ENCODE measurements around the gene CD164. TPM values are rescaled to one million over a fixed set of nuclear protein-coding genes. Genes with fewer than 3 reads are reported as not detected.
"Not testable (repeated sequence)": the region's sequence is repeated elsewhere in the genome, so short reads cannot be mapped to it uniquely, and the experiment has no call there.

CD164 gene
- polyA plus RNA-seq, 1 donor: 538 TPM

DNA sequence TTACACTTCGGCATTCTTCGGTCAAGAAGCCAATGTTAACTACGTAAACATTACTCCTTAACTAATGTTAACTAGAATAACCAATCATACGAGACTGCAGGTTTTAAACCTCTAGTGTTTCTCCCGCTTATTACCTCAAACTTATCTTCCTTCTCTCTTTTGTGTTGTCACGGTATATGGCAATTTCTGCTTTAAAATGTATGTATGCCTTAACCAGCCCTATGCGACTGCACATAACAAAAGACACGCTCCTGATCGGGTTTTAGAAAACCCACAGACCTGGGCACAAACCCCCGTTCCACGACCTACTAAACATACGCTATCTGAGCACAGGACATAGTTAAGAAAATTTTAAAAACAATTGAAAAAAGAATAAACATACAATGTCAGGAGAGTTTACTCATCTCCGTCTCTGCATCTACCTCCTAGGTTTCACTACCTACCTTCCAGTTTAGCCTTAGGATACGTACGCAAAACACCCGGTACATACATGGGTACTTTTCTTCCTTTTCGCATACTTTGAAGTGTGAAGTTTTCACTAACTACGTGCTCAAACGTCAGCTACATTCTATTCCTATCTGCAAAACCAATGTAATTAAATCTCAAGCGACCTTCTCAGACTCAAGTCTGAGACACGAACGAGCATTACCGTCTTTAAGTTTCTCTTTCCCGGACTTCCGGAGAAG lies 1.1 kb downstream of the CD164 start:
- DNase-seq: peak; percentile 49

DNA sequence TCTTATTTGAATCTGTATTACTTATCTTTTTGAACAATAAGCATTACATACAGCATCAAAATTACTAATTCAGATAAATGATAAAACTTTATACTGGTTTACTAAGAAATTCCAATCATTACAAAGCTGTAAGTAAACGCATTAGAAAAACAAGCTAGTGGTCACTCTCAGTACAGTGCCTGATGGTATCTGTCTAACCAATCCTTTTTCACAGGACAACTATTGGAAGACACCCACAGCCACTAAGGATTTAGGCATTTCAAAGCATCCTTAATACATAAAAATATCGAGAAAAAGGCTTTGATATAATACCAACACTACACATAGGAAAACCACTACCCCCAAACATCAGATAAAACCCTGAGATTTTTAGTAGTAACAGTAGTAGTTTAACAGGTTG lies 2.6 kb downstream of the CD164 start:
- DNase-seq: no peak

DNA sequence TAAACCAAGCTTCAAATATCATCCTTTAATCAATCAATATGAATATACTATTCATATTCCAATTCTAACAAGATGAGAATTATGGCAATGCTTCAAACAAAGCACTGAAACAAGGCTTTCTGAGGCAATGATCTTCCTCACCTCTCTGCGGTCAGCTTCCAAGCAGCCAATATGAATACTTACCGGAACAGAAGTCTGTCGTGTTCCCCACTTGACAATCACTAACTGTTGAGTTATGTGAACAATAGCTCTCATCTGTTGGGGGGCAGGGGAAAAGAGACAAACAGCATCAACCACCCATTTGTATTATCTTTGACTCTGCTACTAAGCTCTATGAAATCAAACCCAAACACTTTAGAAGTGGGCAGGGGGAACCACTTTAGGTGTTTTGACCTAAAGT lies 4.5 kb downstream of the CD164 start:
- DNase-seq: no peak

DNA sequence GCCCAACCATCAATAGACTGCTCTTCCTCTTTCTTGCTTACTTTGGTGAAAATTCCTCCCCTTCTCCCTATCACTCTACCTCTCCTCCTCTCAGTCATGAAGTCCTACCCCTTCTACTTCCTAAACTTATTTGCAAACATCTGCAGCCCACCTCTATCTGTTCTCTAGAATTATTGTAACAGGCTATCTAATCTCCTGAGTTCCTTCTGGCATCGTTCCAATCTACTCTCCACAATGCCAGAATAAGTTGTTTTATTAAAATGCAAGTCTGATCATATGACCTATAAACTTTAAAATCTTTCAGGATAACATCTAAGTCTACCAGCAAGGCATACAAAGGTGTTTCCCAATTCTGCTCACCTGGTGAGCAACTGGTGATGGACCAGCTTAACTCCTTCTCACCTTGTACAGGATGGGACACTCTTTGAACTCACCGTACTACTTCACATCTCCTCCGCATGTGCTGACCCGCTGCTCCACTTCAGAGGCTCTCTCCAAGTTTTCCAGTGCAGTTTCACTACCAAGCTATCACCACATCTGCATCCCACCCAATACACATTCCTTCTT lies 7.9 kb downstream of the CD164 start:
- no peak for DNase-seq

DNA sequence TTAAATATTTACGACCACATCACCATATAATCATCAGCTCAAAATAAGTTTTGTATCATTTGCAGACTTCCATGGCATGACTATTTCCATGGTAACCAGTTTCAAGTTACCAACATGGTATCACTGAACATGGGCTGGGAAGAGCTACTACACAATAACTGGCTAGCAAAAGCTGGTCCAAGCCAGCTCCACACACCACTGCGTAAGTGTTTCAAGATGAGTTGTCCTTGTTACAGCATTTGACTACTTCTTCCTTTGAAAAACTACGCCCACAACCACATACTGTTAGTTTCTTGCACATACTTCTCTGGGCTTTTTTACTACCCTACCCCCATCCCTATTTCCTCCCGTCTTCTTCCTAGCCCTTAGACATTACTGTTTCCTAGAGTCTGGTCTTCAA lies 8.5 kb downstream of the CD164 start:
- no peak for DNase-seq

DNA sequence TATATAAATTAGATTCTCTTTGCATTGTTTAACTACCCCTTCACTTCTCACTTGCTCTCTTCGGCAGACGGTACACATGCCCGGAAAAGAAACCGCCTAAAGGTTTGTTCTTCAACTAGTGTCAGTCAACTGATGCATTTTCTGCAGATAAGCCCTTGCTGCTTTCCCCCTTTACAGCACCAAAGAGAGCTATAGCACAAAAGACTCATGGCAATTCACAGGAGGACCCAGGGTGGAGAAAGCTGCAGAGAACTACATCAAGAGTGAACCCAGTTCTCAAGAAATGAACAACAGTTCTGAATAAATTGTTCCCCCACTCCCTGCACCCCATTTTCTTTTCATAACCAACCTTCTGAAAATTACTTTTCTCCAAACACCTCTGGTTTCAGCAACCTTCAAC lies 8.9 kb downstream of the CD164 start:
- no peak for DNase-seq

DNA sequence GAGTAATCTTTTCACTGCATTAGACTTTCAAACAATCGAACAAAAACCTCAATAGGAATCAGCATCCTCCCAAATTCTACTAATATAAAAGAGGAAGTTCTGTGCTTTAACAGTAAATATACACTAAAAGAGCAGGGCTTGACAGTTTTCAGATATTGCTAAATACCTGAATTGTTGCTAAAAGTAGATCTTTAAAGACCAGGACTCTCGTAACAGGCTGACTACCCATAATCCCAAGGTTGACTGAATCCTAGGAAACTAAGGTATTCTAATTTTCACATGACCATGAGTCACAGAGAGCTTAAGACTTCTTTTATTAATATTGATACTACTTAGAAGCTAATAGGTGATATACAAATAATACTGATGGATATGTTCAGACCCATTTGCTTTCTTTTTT lies 10.1 kb downstream of the CD164 start:
- no peak for DNase-seq

DNA sequence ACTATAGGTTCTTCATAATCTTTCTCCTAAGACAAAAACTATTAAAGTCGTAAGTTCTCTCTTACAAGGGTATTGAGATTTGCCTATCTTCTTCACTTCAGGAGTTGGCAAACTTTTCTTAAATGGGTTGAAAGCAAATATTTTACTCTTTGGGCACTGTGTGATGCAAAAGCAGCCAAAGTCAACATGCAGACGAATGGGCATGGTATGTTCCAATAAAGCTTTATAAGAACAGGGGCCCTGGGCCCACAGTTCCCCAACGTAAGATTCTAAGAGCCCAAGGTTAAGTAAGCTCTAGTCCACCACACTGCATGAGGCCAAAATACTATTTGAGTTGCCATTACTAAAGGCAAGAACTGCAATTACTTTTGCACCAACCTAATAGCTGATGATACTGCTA lies 11.5 kb downstream of the CD164 start:
- DNase-seq: no peak

DNA sequence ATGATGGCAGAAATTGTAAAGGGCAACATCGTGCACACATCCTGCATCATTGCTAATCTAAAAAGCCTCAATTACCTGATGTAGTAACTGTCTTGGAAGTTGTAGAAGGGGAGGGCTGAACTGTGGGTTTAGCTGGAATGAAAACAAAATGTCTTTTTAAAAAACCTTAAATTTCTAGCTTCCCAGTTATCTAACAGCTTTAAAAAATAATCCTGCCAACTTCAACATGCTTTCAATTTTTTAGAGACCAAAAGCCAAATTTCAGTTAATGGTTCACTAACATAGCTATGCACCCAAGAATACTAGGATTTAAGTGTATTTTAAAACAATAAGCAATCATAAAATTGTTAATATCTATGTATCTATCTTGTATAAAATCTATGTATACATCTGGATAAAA lies 11.9 kb downstream of the CD164 start:
- no peak for DNase-seq

DNA sequence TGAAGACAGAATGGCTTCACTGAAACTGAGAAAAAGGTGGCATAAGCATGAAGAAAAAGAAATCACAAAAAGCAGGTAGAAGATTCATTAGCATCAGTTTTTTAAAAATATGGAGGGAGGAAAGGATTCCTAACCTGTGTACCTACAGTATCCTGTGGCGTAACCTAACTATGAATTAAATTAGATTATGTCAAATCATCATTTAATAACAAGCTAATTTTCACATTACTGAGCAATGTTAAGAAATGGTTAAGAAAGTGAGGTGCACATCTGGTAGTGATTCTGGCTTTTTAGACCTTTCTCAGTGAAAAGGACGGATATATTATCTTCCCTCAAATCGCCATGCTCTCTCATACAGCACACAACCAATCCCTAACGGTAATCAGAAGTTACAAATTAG lies 12.5 kb downstream of the CD164 start:
- no peak for DNase-seq

DNA sequence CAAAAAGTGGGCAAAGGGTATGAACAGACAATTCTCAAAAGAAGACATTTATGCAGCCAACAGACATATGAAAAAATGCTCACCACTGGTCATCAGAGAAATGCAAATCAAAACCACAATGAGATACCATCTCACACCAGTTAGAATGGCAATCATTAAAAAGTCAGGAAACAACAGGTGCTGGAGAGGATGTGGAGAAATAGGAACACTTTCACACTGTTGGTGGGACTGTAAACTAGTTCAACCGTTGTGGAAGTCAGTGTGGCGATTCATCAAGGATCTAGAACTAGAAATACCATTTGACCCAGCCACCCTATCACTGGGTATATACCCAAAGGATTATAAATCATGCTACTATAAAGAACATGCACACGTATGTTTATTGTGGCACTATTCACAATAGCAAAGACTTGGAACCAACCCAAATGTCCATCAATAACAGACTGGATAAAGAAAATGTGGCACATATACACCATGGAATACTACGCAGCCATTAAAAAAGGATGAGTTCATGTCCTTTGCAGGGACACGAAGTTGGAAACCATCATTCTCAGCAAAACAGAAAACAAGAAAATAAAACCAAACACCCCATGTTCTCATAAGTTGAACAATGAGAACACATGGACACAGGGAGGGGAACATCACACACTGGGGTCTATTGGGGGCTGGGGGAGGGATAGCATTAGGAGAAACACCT lies 17.7 kb downstream of the CD164 start:
- not testable (repeated sequence) for DNase-seq

DNA sequence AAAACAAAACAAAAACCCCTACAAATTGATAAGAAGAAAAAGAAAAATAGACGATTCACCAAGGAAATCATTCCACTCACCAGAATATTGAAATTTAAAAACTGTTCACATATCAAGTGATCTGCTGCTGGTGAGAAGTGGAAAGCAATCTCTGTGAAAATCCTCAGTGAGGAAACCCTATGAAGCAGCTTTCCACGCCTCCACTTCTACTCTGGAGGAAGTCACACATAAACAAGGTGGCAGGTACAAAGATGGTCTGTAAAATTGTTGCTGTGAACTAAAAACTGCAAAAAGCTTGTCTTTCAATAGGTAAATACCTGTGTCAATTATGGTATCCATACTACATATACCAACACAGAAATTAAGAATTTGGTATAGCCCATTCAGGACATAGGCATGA lies 18.5 kb downstream of the CD164 start:
- no peak for DNase-seq

DNA sequence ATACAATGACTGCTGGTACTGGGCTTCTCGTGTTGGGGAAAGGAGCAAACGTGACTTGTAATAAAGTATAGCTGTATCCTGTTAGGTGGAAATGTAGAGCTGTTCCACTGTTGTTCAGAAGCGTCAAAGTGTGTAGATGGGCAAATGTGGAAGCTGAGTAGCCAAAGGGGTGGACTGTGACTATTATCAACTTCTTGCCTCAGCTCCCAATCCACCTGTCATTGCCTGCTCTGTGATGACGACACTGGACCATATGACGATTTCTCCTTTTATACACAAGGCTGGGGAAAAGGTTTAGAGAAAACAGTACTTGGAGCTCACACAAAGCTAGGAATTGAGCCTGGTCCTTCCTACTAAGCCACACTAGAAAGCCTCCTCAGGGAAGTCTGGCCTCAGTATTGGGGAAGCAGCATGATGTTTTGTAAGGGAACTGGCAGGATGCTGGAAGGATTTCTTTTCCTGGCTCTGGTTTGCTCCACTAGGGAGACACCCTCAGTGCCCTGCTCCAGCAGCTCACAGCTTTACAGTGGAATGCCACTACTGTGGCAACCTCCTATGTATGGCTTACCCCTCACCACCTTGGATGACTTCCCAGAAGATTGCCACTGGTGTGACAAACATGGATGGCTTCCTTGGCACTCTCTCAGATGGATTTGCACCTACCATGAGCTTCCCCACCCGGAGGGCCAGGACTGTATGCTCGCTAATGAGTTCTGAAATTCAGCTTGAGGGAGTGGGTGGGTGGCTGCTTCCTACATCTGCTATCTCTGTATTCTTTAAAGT lies 20.0 kb downstream of the CD164 start:
- DNase-seq: no peak

DNA sequence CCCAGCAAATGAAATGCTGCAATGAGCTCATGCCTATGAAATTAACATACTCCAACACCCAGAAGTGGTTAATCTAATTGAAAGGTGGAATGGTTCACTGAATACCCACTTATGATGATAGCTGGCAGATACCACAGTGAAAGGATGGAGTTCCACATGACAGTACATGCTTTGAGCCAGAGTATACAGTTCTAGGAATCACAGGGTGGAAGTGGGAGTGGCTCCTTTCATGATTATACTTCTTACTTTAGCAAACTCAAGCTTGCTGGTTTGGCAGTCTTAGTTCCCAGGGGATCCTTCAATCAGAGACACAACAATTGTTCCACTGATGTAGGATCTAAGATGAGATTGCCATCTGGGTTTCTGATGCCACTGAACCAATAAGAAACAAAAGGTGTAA lies 21.5 kb downstream of the CD164 start:
- no peak for DNase-seq

DNA sequence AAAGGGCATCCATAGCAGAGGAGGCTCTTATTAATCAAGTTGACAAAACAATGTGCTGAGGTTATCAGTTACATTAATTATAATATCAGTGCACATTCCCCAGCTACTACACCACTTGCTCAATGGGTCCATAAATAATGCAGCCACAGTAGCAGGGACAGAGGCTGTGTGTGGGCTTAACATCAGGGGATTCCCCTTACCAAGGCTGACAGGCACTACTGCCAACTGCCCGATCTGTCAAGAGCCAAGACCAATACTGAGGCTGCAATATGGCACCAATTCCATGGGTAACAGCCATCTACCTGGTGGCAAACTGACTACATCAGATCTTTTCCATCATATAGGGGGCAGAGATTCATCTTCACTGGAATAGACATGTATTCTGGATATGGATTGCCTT lies 22.0 kb downstream of the CD164 start:
- DNase-seq: no peak

DNA sequence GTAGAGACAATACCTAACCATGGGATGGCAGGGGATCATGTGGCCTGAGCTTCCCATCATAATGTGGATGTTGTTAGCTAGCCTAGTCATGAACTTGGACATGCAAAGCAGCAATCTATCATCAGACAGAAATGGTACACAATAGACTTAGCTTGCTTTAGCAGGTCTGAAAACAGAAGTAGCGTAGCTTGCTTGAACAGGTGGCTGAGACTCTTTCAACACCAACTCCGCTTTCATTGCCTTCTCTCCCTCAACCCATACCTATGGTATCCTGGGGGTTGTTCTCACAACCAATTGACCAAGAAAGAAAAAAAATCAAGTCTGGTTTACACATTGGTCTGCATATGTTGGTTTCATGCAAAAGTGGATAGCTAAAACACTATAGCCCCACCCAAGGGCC lies 23.0 kb downstream of the CD164 start:
- no peak for DNase-seq

DNA sequence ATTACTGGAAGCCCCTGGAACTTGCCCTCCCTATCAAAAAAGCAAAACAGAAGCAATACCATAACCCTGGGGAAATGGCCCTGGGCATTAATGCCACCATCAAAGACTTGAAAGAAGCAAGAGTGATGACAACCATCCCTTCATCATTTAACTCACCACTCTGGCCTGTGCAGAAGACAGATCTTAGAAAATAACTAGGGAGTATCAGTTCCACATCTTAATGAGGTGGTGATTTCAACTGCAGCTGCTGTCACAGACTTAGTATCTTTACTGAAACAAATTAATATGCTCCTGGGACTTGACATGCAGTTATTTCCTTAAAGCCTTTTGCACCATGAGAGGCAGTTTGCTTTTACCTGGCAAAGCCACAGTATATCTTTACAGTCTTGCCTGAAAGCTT lies 24.1 kb downstream of the CD164 start:
- DNase-seq: no peak

DNA sequence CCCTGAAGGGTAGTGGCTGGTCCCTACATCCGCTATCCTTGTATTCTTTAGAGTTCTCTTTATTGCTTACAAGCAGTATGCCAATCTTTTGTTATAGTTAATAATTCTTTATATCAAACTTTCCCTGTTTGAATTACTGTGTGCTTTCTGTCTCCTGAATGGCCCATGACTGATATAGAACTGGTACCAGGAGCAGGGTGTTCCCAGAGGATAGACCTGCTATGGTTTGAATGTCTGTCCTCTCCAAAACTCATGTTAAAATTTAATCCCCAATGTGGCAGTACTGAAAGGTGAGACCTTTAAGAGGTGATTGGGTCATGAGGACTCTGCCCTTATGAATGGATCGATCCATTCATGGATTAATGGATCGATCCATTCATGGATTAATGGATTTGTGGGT lies 26.0 kb downstream of the CD164 start:
- no peak for DNase-seq

DNA sequence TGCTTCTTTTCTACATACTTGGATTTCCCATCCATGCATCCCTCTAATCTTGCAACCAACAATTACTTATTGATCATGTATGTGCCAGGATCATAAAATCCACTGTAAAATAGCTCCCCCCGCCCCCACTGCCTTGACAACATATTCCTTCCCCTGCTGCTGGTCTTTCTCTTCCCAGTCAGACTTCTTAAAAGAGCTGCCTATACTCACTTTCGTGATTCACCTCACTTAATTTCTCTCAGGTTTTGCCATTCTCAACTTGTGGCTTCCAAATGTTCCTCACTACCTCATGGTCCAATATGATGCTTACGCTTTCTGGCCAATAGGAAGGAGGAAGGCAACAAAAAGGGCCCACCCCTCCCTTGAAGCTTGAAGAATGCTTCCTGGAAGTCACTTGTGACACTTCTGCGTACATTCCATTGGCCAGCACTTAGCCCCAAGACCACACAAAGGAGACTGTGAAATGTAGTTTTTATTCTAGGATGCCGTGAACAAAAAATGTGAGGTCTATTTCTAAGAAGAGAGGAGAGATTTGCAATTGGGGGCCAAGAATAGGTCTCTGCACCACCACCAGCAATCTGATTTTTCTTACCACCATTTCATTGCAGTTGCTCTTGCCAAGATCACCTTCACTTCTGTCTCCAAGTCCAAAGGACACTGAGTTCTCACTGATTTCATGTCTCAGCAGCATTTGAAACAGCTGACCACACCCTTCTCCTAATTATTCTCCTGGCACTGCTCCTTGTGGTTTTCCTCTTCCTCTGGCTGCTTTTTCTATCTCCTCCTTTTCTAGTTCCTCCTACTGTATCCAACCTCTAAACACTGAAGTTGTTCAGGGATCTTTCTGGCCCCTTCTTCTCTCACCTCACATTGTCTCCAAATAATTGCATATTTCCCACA lies 30.8 kb downstream of the CD164 start:
- no peak for DNase-seq

DNA sequence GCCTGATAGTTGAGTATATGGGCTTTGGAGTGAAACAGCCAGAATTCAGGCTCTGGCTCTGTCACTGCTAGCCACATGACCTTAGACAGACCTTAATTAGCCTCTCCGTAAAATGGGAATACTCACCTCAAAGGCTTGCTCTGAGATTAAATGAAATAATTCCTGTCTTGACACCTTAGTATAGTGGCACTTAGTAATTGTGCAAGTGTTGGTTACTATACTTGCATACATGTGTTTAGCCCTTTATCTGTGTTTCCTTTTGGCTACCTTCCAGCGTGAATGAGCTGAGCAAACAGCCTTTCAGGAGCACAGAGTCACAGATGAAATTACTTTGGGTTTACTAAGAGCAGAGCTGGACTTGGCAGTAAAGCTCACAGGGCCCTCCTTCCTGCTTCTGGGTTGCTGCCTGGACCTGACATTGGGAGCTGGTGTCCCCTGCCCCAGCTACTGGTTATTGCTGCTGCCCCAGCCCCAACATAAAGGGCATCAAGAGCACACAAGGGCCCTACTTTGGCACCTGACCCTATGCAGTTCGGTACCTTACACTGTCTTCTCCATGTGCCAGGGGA lies 32.8 kb downstream of the CD164 start:
- no peak for DNase-seq

DNA sequence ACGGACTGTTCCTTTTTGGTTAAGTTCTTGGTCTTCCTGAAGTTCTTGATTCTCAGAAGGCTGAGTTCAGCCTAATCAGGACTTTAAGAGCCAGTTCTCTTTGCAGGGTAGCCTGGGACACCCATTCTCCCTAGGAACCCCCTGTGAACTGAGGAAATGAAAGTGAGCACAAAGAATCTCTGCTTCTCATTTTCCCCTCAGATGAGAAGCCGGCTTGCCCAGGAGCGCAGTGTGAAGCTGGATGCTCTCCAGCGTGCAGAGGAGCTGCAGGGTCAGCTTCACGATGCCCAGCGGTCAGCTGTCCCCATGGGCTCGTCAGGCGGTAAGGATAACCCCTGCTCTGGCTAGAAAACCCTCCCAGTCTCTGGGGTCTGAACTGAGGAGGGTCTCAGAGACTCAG lies 34.0 kb downstream of the CD164 start:
- no peak for DNase-seq

DNA sequence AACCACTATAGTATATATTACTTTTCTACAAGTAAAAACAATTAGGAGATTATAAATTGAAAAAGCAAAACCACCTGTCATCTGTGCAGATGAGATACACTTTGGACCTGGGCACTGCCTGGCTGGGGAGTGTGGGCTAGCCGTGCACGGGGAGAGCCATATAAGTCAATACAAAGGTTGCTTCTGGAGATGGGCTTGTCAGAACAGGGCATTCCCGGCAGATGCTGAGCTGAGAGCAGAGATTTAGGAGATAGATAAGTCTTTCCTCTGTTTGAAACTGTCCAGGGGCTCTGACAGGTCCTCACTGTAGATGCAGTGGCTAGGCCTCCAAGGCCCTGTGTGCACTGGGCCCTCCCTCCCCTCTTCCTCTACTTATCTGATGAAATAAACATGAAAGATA lies 34.5 kb downstream of the CD164 start:
- no peak for DNase-seq
